GM19043 (cell line): ENCODE measurements around the gene RAE1.
A peak's percentile ranks its signal among the peaks of the same experiment; 100 is the strongest.

Source experiments
- ATAC-seq: cut with Tn5 transposase; IDR thresholded peaks from one replicate; pipeline ENCODE4 v1.9.1; 2021; ENCODE audit warnings: low read depth; ENCODE audit not compliant: unreplicated experiment

RAE1 gene

DNA sequence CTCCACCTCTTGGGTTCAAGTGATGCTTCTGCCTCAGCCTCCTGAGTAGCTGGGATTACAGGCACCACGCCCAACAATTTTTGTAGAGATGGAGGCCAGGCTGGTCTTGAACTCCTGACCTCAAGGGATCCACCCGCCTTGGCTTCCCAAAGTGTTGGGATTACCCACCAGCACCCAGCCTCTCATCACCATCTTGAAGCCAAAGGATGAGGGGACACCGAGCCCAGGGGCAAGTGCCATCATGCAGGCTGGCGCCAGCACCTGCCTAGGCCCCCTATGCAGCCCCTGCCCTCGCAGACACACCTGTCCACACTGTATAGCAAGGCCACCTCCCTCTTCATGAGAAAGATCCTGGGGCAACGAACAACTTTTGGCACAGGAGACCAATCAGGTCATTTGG, 34.9 kb downstream of the RAE1 start:
- no peak for ATAC-seq

DNA sequence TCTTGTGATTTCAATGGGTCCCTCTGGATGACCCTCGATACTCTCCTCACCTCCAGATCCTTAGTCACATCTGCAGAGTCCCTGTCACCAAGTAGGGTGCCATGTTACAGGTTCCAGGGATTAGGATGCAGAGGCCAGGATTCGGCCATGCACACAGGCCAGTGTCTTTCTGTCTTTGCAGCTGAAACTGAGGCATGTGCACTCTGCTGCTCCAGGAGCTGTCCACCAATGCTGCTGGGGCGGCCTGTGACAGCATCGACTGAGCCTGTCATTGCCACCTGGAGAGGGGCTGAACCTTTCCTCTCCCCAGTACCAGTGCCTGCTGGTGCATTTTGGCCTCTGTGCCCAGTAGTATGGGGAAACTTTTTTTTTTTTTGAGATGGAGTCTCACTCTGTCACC, 35.7 kb downstream of the RAE1 start:
- no peak for ATAC-seq

DNA sequence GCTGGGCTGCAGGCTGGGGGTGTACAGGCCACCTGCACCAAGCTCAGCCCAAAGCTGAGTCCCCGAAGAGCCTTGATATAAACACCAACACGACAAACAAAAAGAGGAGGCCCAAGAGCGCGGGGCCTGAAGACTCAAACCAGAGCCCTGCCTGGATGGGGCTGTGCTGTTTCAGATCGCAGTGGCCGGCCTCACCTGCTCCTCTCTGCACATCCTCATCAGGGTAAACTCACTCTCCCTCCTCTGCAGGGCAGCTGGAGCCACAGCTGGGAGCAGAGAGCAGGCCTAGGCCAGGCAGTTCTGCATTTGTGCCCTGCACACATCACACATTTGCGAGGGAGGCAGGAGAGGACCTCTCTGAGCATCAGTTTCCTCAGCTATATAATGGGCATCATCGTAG, 36.4 kb downstream of the RAE1 start:
- no peak for ATAC-seq

DNA sequence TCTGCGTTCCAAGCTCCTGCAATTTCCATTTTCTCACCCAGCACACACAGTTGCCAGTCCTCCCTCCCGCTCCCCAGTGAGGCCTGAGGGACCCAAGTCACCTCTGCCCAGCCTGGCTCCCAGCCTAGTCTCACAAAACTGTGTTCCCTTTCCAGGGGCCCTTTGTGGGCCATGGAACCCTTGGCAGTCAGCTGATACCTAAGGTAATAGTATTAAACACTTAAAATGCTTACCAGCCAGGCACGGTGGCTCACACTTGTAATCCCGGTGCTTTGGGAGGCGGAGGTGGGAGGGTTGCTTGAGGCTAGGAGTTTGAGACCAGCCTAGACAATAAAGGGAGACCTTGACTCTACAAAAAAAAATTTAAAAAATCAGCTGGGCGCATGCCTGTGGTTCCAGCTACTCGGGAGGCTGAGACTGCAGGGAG, 36.9 kb downstream of the RAE1 start:
- no peak for ATAC-seq

DNA sequence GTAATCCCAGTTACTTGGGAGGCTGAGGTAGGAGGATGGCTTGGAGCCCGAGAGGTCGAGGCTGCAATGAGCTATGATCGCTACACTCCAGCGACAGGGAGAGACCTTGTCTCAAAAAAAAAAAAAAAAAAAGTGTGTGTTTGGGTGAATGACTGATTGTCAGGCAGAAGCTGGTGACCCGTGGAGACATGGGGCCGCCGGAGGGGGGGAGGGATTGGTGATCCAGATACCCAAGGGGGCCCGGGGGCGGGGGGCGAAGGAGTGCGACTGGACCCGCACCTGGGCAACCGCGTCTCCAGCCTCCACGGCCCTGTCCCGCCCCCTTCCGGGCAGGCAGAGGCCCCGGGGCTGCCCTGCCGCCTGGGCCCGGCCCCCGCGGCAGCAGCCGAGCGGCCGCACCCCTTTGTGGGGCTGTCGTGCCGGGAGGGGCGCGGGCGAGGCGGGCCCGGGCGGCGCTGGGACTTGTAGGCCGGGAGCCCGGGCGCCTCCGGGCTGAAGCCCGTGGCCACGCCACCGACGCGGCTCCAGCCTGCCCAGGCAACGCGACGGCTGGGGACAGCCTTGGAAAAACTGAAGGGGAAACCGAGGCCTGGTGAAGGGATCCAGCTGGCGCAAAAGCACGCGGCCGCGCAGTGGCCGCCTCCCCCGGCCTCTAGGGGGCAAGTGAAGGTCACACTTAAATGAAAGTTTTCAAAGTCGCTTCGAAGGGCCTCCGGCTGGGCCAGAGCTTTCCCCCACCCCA, 38.1 kb downstream of the RAE1 start:
- no peak for ATAC-seq

DNA sequence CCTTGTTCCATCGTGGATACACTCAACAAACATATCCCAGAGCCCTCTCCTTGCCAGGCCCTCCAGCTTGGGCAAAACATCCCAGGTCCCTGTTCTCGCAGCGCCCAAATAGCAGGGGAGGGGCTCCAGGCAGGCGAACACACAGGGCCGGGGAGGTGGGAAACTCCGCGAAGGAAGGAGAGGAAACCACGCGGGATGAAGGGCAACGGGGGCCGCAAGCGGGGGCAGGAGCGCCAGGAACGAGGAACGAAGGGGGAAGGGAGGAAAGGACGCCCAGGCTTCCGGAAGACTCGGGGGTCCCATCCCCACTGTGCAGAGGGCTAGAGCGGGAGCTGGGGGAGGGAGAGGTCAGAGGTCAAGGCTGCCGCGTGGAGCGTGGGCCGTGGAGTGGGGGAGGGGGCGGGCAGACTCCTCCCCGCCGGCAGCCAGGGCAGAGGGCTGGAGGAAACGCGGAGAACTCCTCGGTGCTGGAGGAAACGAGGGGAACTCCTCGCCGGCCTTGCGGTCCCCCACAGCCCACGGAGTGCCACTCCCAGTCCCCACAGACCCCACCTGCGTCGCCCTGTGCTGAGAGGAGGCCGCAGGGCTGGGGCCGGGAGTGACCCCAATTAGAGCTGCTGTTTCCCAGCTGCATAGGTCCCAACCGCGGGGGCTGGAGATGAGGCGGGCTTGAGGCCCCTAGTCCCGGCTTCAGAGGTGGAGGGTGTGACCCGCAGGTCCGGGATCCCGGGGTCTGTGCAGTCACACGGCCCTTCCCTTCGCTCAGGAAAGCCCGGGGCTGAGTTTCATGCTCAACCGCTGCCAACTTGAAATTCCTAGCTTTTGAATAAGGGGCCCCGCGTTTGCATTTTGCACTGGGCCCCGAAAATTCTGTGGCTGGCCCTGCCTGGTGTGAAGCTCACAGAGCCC, 38.9 kb downstream of the RAE1 start:
- ATAC-seq, result no peak

DNA sequence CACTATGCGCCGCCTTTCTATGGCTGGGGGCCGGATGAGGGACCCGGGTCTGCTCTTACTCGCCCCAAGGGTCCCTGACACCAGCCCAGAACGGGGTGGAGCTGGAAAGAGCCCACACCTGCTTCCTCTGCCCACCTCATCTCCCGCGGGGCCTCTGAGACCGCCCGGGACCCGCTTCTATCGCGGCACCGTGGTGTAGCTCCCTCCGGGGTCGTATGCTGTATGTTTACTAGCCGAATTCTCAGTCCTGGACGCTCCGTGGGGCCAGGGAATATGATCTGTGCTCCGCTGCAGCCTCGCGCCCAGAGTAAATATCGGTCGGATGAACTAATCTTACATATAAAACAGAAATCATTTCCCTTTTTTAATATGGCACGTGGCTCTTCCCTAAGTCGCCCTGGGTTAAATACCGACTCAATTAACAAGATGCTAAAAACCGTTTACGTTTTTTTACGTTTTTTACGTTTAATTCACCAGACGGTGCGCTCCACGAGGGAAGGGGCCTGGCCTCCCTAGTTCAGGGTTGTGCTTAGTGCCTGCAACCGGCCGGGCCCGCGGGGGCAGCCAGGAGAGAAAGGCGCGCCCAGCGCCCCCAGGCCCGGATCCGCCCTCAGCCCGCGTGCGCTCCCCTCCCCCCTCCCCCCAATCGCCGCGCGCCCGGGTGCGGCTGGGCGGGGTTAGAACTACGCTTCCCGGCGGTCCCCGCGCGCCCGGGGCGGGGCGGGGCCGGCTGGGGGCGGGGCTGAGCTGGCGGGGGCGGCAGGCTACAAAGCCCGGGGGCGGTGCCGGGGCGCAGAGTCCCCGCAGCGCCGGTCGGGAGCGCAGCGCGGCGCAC, 39.8 kb downstream of the RAE1 start, which contains the start of gene RBM38:
Gene RBM38 (plus strand): TSS at position 793 of the 835 bp plus-strand sequence. CDS start 186 bp downstream, outside the sequence.
- ATAC-seq, result peak; percentile 36

DNA sequence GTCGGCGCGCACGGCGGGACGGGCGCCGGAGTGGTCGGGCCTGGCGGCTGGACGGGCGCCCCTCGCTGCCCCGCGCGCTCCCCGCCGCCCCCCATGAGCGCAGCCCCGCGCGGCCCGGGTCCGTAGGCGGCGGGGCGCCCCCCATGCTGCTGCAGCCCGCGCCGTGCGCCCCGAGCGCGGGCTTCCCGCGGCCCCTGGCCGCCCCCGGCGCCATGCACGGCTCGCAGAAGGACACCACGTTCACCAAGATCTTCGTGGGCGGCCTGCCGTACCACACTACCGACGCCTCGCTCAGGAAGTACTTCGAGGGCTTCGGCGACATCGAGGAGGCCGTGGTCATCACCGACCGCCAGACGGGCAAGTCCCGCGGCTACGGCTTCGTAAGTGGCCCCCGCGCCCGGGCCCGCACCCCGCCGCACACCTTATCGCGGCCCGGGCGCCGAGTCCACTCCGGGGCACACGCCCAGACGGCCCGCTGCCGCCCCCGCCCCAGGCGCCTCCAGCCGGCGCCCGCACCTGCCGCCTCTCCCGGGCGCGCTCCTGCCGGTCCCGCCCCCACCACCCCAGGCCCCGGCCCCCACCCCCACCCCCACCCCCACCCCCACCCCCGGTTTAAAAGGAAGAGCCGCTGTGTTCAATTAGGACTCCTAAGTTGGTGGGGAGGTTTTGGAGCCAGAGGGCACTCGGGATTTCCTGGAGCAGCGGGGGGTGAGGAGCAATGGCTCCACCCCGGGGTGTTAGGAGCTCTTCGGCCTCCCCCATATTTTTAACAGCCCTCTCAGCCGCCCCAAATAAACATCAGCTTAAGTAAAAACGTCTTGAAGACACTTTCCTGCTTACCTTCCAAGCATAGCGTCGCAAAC, 40.6 kb downstream of the RAE1 start:
- ATAC-seq, result no peak

DNA sequence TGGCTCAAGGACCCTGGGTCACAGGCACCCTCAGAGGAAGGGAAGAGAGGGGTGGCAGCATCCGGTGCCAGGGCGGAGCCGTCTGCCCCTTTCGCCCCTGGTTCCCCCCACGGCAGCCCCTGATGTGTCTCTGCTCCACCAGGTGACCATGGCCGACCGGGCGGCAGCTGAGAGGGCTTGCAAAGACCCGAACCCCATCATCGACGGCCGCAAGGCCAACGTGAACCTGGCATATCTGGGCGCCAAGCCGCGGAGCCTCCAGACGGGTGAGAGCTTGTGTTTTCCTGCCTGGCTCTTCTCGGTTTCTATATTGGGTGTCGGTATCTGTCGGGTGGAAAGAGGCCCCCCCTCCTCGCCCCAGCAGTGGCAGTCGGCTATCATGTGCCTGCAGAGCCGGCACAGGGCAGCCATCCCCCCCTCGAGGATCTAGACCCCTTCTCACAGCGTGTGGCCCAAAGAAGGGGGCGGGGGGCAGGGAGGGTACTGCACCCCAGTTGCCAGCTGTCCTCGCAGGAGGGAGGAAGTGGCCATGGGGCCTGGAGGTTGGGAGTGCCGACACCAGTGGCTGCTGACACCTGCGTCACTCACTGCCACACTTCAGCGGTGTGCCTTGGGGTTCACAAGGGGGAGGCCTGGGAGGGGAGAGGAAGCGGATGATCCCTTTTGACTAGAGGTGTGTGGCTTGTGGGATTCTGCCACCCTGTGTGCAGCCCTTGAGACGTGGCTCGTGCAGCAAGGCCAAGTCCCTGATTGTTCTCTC, 41.6 kb downstream of the RAE1 start:
- no peak for ATAC-seq

DNA sequence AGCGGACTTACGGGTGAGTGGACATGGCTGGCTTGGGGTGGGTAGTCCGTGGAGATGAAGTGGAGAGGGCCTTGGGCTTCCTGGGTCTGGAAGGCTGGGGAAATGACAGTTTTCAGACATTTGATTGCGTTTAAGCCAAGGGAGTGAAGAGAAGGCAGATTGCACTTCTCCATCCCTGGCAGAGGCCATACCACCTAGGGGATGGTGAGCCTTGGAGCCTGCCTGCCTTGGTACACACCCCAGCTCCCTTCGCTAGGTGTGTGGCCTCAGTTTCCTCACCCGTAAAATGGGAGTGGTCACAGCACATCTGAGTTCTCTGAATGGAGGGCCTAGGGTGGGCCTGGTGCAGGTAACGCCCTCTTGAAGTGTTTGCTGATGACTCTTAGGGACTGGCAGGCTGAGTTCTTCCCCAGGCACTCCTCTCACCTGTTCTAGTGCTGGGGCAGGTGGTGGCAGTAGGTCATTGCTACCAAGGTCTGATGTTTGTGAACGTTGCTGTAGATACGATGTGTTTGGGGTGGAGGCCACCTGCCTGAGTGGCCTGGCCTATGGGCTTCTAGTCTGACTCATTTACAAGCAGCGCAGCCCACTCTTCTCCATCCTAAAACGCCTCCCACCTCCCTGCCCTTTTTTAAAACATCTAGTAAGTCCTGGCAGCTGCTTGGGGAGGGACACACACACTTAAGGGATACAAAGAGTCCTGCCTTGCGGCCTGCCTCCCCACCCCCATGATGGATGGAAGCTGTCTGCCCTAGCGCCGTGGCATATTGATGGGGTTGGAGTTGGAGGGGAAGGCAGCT, 42.5 kb downstream of the RAE1 start:
- no peak for ATAC-seq

DNA sequence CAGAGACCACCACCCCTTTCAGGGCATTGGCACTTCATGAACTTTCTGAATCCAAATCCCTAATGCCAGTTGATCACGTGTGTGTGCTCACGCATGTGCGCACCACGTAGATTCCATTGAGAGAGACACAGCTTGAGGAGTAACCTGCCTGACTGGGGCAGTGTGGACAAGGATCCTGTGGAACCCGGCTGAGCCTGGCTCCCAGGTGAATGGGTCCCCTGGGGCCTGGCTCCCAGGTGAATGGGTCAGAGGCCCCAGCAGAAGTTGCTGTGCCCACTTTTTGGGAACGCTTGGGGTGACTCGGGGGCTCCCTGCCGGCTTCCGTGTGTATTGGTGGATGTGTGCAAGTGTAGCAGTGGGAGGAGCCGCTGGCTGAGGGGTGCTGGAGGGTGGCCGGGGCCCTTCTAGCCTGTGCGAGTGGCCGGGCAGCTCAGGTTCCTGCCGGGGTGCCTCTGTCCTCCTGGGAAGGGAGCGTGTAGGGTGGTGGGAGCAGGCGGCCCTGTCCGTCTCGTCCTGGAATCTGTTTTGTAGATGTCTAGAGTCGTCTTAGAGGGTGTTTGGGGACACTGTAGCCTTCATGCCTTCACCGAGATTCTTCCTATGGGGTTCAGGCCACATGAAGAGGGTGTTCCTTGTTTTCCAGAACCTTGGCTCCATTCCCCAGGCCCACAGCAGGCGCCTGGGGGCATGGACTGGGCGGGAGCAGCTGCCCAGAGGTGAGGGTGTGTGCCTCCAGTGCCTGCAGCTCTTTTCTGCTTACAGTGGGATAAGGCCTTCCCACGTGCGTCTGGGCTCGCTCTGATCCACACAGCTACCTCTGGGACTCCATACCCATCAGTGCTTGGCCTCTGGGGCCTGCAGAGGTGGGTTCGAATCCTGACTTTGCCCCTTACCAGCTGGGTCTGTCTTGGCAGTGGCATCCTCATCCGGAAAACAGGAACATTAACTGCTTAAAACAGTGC, 43.3 kb downstream of the RAE1 start:
- ATAC-seq, result no peak

DNA sequence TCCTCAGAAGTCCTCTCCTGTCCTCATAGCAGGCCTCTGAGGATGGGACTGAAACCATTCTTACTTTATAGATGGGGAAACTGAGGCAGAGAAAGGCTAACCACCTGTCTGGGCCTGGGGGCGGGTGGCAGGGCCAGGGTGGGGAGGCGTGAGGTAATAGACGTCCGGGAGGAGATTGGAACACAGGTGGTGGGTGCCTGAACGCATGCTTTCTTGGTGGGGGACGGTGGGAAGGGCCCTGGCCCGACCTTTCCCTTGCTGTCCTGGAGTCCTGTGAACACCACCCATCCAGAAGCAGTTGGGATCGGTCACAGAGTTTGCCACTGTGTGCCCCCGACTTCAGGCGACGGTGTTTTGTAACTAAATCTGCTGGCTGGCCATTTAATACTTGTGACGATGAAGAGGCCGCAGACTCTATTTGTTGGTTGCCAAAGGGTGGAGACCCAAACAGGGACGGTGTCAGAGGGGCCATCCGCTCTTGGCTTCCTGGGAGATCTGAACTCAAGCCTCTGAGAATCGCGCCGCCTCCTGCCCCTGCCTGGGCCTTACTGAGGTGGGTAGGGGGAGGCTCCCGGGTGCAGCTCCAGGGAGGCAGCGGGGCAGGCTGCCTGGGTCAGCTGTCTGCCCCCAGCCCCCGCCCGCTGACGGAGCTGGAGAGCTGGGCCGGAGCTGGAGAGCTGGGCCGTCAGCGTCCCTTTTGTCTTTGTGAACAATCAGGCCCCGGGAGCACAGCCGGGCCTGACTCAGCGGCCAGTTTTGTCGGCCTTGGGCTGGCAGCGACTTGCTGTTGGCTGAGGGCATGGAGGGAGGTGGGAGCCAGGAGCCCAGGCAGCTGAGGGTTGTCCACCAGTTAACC, 44.3 kb downstream of the RAE1 start:
- ATAC-seq, result no peak

DNA sequence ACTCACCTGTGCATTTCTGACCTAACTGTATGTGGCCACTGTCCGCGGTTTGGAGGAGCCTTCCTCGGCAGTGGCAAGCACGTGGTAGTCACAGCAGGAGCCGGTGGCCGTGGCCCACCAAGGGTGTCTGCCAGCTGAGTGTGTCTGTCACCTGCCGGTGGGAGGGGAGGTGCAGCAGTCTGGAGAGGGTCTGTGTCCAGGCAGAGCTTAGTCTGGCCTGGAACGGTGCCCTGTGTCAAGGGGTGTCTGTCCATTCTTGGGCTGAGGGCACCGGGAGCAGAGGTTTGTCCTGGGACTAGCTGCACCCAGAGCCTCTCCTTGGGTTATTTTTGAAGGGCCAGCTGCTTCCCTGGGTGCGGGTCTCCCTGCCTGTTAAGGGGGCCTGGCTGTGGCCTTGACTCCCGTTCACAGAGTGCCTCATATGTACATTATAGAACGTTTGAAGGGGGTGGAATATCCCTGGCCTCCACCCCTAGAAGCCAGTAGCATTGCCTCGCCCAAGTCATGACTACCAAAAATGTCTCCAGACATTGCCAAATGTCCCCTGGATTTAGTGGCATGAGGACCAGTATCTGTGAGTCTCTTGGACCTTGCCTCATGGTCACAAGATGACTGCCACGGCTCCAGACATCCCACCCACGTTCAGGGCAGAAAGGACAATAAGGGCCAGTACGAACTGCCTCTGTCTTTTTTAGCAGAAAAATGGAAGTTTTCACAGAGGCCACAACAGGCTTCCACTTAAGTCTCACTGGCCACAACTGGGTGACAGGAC, 45.3 kb downstream of the RAE1 start:
- ATAC-seq, result no peak

DNA sequence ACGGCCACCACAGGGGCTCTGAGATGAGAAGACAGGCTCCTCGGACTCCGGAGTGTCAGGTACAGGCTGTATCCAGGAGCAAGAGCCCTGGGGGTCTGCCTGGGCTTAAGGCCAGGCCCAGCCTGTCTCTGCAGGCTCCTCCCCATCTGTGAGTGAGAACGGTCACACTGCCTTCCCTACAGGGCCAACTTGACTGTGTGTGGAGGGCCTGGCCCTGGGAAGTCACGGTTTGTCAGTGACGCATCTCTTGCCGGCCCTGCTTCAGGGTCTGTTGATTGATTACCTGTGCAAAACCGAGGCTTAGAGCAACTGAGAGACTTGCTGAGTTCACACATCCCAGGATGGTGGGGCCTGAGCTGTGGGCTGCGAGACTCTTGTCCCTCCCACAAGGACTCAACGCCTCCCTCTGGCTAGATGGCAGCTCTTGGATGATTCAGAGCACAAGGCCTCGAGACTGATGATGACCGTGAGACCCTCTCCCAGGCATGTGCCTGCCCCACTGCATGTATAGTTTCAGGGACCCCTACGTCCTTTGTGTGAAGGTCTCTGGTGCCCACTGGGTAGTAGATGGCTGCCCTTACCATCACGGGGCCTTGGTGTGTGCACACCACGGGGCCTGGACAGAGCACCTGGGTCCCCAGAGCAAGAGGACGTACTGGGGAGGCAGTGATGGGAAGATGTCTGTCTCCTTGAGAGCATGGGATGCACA, 46.1 kb downstream of the RAE1 start:
- ATAC-seq, result no peak

DNA sequence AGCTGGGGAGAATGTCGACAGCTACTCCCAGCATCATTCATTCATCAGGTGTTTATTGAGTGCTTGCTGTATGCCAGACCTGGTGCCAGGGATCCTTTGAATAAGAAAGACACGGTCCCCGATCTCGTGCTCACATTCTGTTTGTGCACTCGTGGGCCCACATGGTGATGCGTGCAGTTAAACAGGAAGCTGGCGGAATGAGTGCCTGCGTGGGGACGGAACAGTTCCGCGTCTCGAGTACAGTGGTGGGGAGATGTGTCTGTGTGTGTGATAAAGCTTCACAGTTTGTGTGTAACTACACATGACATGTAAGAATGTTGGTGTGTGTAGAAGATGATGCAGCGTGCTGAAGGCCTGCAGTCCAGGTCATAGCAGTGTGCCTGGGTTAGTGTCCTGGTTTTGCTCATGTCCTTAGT, 46.6 kb downstream of the RAE1 start:
- ATAC-seq, result peak; percentile 1
